Ishikawa (cell line): Measurements from ENCODE around the gene KCNH2.

Experiments
- CEBPB ChIP-seq: IDR thresholded peaks from 2 replicates; pipeline ENCODE4 v1.6.1; 2012
- CREB1 ChIP-seq: IDR thresholded peaks from 2 replicates; pipeline ENCODE4 v1.6.1; 2012; ENCODE audit warnings: low read depth
- EGR1 ChIP-seq: IDR thresholded peaks from 2 replicates; pipeline ENCODE4 v1.6.1; 2012
- EP300 ChIP-seq: IDR thresholded peaks from 2 replicates; pipeline ENCODE4 v1.6.1; 2012; ENCODE audit warnings: borderline replicate concordance
- FOXM1 ChIP-seq: IDR thresholded peaks from 2 replicates; pipeline ENCODE4 v1.6.1; 2012; ENCODE audit warnings: low read depth, borderline replicate concordance
- MAX ChIP-seq: IDR thresholded peaks from 2 replicates; pipeline ENCODE4 v1.6.1; 2012
- NFIC ChIP-seq: IDR thresholded peaks from 2 replicates; pipeline ENCODE4 v1.6.1; 2012
- RAD21 ChIP-seq: IDR thresholded peaks from 2 replicates; pipeline ENCODE4 v1.6.1; 2012; ENCODE audit warnings: low read depth
- TAF1 ChIP-seq: IDR thresholded peaks from 2 replicates; pipeline ENCODE4 v1.6.1; 2012; ENCODE audit warnings: low read depth, mild to moderate bottlenecking
- USF1 ChIP-seq: IDR thresholded peaks from 2 replicates; pipeline ENCODE4 v1.6.1; 2012
- YY1 ChIP-seq: IDR thresholded peaks from 2 replicates; pipeline ENCODE4 v1.6.1; 2012; ENCODE audit warnings: low read depth
- TF ChIP-seq, protein P1 (sequence below): IDR thresholded peaks from 2 replicates; pipeline ENCODE4 v1.6.1; 2012; ENCODE audit warnings: low read depth, mild to moderate bottlenecking

GRCh38 chr7:151010037-151010306 lies 31.9 kb upstream of the KCNH2 start:
- TF ChIP-seq CREB1 (no peak), EP300 (no peak), CEBPB (no peak), FOXM1 (no peak), NFIC (no peak), MAX (no peak), TAF1 (no peak), EGR1 (no peak), RAD21 (no peak), YY1 (no peak), USF1 (no peak)
- TF ChIP-seq, protein P1, sequence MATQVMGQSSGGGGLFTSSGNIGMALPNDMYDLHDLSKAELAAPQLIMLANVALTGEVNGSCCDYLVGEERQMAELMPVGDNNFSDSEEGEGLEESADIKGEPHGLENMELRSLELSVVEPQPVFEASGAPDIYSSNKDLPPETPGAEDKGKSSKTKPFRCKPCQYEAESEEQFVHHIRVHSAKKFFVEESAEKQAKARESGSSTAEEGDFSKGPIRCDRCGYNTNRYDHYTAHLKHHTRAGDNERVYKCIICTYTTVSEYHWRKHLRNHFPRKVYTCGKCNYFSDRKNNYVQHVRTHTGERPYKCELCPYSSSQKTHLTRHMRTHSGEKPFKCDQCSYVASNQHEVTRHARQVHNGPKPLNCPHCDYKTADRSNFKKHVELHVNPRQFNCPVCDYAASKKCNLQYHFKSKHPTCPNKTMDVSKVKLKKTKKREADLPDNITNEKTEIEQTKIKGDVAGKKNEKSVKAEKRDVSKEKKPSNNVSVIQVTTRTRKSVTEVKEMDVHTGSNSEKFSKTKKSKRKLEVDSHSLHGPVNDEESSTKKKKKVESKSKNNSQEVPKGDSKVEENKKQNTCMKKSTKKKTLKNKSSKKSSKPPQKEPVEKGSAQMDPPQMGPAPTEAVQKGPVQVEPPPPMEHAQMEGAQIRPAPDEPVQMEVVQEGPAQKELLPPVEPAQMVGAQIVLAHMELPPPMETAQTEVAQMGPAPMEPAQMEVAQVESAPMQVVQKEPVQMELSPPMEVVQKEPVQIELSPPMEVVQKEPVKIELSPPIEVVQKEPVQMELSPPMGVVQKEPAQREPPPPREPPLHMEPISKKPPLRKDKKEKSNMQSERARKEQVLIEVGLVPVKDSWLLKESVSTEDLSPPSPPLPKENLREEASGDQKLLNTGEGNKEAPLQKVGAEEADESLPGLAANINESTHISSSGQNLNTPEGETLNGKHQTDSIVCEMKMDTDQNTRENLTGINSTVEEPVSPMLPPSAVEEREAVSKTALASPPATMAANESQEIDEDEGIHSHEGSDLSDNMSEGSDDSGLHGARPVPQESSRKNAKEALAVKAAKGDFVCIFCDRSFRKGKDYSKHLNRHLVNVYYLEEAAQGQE = no peak
